ENCODE measurements around the gene MAP2K5. TPM values are rescaled to one million over a fixed set of nuclear protein-coding genes. Genes with fewer than 3 reads are reported as not detected.

MAP2K5 gene
- total and polyA plus RNA-seq, 8 donors = 1.8 to 94.6 (median 11.1) TPM

DNA sequence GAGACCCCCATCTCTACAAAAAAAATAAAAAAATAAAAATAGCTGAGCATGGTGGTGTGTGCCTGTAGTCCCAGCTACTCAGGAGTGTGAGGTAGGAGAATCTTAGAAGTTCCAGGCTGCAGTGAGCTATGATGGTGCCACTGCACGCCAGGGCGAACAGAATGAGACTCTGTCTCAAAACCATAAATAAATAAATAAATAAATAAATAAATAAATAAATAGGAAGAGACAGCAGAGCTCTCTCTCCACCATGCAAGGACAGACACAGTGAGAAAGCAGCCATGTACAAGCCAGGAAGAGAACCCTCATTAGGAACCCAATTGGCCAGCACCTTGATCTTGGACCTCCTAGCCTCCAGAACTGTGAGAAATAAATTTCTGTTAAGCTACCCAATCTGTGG is 26.9 kb upstream of the MAP2K5 start:
- Histone ChIP-seq H3K27me3 (no peaks in the 10 kb centered on the region), H3K4me3 (no peak overlapping the region), H3K27ac (no peak overlapping the region), H3K9me3 (no peaks in the 10 kb centered on the region), H3K36me3 (peaks cover 5 to 54% (median 43%) of the 10 kb centered on the region in 4 donors), H3K4me1 (peaks cover 0 to 8% (median 8%) of the 10 kb centered on the region in 4 donors)
- 95 to 100% (median 100%) methylated on average over 2 of the region's 2 CpGs for whole genome bisulfite sequencing, 5 donors
- no peak for TF ChIP-seq EP300 (IDR thresholded peaks at IDR 0.05)
- TF ChIP-seq POLR2A (IDR thresholded peaks at IDR 0.05) = no peak
- TF ChIP-seq, protein P1, sequence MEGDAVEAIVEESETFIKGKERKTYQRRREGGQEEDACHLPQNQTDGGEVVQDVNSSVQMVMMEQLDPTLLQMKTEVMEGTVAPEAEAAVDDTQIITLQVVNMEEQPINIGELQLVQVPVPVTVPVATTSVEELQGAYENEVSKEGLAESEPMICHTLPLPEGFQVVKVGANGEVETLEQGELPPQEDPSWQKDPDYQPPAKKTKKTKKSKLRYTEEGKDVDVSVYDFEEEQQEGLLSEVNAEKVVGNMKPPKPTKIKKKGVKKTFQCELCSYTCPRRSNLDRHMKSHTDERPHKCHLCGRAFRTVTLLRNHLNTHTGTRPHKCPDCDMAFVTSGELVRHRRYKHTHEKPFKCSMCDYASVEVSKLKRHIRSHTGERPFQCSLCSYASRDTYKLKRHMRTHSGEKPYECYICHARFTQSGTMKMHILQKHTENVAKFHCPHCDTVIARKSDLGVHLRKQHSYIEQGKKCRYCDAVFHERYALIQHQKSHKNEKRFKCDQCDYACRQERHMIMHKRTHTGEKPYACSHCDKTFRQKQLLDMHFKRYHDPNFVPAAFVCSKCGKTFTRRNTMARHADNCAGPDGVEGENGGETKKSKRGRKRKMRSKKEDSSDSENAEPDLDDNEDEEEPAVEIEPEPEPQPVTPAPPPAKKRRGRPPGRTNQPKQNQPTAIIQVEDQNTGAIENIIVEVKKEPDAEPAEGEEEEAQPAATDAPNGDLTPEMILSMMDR (IDR thresholded peaks at IDR 0.05) = no peak
- TF ChIP-seq POLR2AphosphoS5 (IDR thresholded peaks at IDR 0.05) = no peak
- intact Hi-C loops (cut with DNase I; ENCODE audit: low total_unique reads) = no loop called here
- DNase-seq = no peak

DNA sequence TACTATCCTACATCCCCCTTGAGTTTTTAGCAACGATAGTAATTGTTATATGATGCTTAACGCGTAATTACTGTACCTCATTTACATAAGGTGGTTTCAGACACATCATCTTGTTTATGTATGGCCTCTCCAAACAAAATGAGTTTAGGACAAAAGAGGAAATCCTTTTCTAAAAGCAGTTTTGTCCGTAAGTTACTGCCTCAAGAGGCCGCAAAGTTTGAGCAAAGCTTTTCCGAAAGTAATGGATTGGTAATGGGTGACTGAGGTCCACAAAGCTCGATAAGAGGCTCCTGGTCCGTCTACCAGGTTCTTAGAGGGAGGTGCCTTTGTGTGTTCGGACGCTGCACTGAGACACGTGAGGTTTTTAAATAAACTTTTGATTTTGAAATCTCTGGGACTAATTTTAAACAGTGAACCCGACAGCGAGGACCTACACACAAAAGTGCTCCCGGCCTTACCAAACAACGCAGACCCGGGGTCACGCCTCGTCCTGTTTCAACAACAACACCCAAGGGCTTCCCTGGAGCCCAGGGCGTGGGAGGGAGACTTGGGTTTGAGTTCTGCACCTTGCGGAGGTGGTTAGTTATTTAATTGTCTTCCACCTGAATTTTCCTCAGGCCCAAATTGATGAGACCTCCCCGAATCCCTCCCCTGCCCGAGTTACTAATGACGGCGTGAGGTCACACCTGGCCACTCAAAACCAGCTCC is 22.0 kb upstream of the MAP2K5 start:
- H3K36me3 ChIP-seq = peaks cover 0 to 18% (median 6%) of the 10 kb centered on the region in 4 donors
- H3K27me3 ChIP-seq = no peaks in the 10 kb centered on the region
- H3K4me1 ChIP-seq = peaks cover 14 to 43% (median 30%) of the 10 kb centered on the region in 4 donors
- no peak for DNase-seq
- 10 to 22% (median 11%) methylated on average over 21 to 24 of the region's 24 CpGs for WGBS, 5 donors
- intact Hi-C loops (cut with DNase I; ENCODE audit: low total_unique reads) = no loop called here
- TF ChIP-seq POLR2AphosphoS5 (IDR thresholded peaks at IDR 0.05) (peak in 1 of 3 donors; percentile 20), POLR2A (IDR thresholded peaks at IDR 0.05) (no peak), EP300 (IDR thresholded peaks at IDR 0.05) (no peak)
- TF ChIP-seq, protein P1 (IDR thresholded peaks at IDR 0.05) = no peak
- H3K4me3 ChIP-seq = peak overlapping the region; percentile 66 to 84 (median 76)
- peak overlapping the region; percentile 95 to 98 (median 96) for H3K27ac ChIP-seq
- no peaks in the 10 kb centered on the region for H3K9me3 ChIP-seq

DNA sequence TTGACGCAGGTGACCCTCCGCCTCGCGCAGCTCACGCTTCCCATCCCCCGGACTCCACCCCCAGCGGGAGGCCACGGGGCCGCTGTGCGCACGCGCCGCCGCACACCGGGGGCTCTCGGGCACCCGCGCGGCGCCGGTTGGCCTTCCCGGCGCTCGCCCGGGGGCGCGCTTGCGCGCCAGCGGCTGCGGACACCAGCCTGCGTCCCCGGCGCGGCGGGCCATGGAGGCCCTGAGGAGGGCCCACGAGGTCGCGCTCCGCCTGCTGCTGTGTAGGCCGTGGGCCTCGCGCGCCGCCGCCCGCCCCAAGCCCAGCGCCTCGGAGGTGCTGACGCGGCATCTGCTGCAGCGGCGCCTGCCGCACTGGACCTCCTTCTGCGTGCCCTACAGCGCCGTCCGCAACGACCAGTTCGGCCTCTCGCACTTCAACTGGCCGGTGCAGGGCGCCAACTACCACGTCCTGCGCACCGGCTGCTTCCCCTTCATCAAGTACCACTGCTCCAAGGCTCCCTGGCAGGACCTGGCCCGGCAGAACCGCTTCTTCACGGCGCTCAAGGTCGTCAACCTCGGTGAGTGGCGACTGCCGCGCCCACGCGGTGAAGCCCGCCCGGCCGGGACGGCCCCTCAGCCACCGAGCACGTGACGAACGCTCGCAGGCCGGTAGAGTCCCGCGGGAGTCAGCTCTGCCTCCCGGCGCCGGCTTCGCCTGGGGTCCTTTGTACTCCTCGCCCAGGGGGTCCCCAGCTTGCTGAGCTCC is 21.3 kb upstream of the MAP2K5 start, which contains the start of gene C15orf61:
TSS of gene C15orf61 (plus strand) at position 103 of the 754 bp plus-strand sequence. CDS start at position 221, 118 bp downstream.
- peak; percentile 91 to 96 for DNase-seq
- peak within 1 kb of the TSS; percentile 66 to 84 (median 76) for H3K4me3 ChIP-seq
- H3K9me3 ChIP-seq = no peaks in the 10 kb centered on the region
- intact Hi-C loops (cut with DNase I; ENCODE audit: low total_unique reads) = no loop called here
- TF ChIP-seq POLR2A (IDR thresholded peaks at IDR 0.05) (no peak), POLR2AphosphoS5 (IDR thresholded peaks at IDR 0.05) (peak; percentile 1 to 78 (median 53)), EP300 (IDR thresholded peaks at IDR 0.05) (no peak)
- TF ChIP-seq, protein P1 (IDR thresholded peaks at IDR 0.05) = no peak
- H3K27me3 ChIP-seq = no peaks in the 10 kb centered on the region
- peak within 1 kb of the TSS; percentile 95 to 98 (median 96) for H3K27ac ChIP-seq
- H3K4me1 ChIP-seq = peaks cover 14 to 43% (median 30%) of the 10 kb centered on the region in 4 donors
- 0 to 2% (median 1%) methylated on average over 9 to 94 of the region's 94 CpGs for WGBS, 5 donors
- peaks cover 0 to 12% (median 2%) of the 10 kb centered on the region in 4 donors for H3K36me3 ChIP-seq

DNA sequence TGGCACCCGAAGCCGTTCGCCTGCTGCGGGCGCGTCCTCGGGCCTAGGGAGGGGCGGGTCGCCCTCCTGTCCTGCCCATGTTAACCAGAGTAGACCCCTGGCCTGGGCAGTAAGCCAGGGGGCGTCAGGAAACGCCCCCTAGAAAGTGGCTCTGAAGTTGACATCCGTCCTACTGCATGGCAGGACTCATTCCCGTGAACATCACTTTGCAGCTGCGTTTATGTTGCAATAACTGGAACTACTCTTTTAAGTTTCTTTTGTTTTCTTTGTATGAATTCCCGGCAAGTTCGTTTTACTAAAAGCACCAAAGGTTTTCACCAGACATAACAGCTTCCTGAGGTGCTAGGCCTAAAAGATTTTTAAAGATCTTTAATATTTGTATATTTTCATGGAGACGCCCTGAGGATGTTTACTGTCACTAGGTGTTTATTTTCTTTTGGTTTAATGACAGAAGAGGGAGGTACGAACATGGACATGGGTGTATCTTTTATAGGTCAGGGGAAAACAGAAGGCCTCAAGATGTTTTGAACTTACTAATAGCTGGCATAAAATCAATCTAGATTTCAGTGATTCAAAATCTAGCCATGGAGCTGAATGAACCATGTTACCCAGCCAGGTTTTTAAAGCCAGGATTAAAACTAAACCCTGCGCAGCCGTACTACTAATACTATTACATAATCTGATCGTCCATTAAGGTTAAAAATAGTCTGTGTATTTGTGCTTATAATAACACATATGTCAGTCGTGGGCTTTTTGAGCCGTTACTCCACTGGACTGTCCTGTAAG is 20.5 kb upstream of the MAP2K5 start:
- Histone ChIP-seq H3K4me3 (peak overlapping the region; percentile 66 to 84 (median 76)), H3K27ac (peak overlapping the region; percentile 95 to 98 (median 96)), H3K36me3 (peaks cover 0 to 11% (median 7%) of the 10 kb centered on the region in 4 donors), H3K9me3 (no peaks in the 10 kb centered on the region), H3K4me1 (peaks cover 14 to 43% (median 30%) of the 10 kb centered on the region in 4 donors), H3K27me3 (no peaks in the 10 kb centered on the region)
- intact Hi-C loops (cut with DNase I; ENCODE audit: low total_unique reads) = no loop called here
- peak in 1 of 2 donors; percentile 55 for DNase-seq
- TF ChIP-seq POLR2A (IDR thresholded peaks at IDR 0.05) = no peak
- TF ChIP-seq POLR2AphosphoS5 (IDR thresholded peaks at IDR 0.05) = peak in 2 of 3 donors; percentile 34 to 44
- 1 to 6% (median 2%) methylated on average over 14 to 23 of the region's 23 CpGs for WGBS, 5 donors
